Small intestine (tissue), 7 donors: Measurements from ENCODE around the gene TTC34. TPM values are rescaled to one million over a fixed set of nuclear protein-coding genes. Genes with fewer than 3 reads are reported as not detected.

Experiments
- DNase-seq, 2 donors: peaks; one replicate each; pipeline versions ENCODE4 v3.0.0 to v3.0.0-alpha.2; 2013
- FAIRE-seq: peaks from 2 replicates; lab custom pipeline; 2012; peaks lifted over from hg19 to GRCh38; lab: Jason Lieb, UNC
- H3K27ac ChIP-seq, 3 donors: one replicate each; pipeline ENCODE4 v1.5.1; 2013; ENCODE audit warnings: low read length in 2 of 3, mild to moderate bottlenecking in 2 of 3, control low read depth in 1 of 3, inconsistent platforms in 1 of 3, low read depth in 1 of 3, moderate library complexity in 1 of 3
- H3K27me3 ChIP-seq, 3 donors: one replicate each; pipeline ENCODE4 v1.6.1; 2013; ENCODE audit warnings: low read length in 3 of 3, inconsistent platforms in 1 of 3; ENCODE audit not compliant: control insufficient read depth in 3 of 3, insufficient read depth in 3 of 3
- H3K36me3 ChIP-seq, 3 donors: one replicate each; pipeline ENCODE4 v1.6.1; 2013; ENCODE audit warnings: low read length in 3 of 3, inconsistent platforms in 1 of 3, low read depth in 1 of 3, mild to moderate bottlenecking in 1 of 3, moderate library complexity in 1 of 3; ENCODE audit not compliant: control insufficient read depth in 3 of 3, insufficient read depth in 2 of 3
- H3K4me1 ChIP-seq, 3 donors: one replicate each; pipeline ENCODE4 v1.6.1; 2013; ENCODE audit warnings: low read length in 2 of 3, inconsistent platforms in 1 of 3, low read depth in 1 of 3, mild to moderate bottlenecking in 1 of 3, moderate library complexity in 1 of 3; ENCODE audit not compliant: control insufficient read depth in 3 of 3, insufficient read depth in 2 of 3
- H3K4me3 ChIP-seq, 3 donors: one replicate each; pipeline ENCODE4 v1.5.1; 2013; ENCODE audit warnings: low read length in 3 of 3, control low read depth in 1 of 3, inconsistent platforms in 1 of 3, low read depth in 1 of 3, mild to moderate bottlenecking in 1 of 3, moderate library complexity in 1 of 3
- H3K9me3 ChIP-seq, 2 donors: one replicate each; pipeline ENCODE4 v1.6.1; 2013; ENCODE audit warnings: low read depth in 1 of 2, low read length in 1 of 2; ENCODE audit not compliant: control insufficient read depth in 2 of 2, insufficient read depth in 1 of 2
- WGBS, 3 donors: extraction: QIAGEN DNeasy Blood & Tissue Kit; methylation state at CpG; one replicate each; pipeline ENCODE4 v1.1.7; 2013; 5-methylcytosine and 5-hydroxymethylcytosine counted together
- polyA plus RNA-seq, 4 donors: library from polyadenylated mRNA; stranded (reverse) in 3 of 4; unstranded in 1 of 4; fragments of 200-250 nt in 3 of 4; fragments of 120-200 nt in 1 of 4; gene quantifications; one replicate each; pipeline versions ENCODE4 v1.2.1 to v1.2.3, GENCODE V29; 2013
- donor health status: healthy with polysubstance abuse.
- donor health status: control.
- donor health status: control.
- donor health status: Bipolar disorder and iron deficiency.
- donor health status: healthy.

Gene TTC34
- polyA plus RNA-seq, 4 donors = 0.22 to 1.9 TPM; not detected in 2

- peaks cover 0 to 7% (median 0%) of the 10 kb centered on the region in 3 donors for H3K4me1 ChIP-seq
- no peak for DNase-seq
- H3K4me3 ChIP-seq = no peak overlapping the region
- no peak for FAIRE-seq
- WGBS, 3 donors = 90 to 93% (median 90%) methylated on average over 28 to 34 of the region's 34 CpGs
- no peak overlapping the region for H3K27ac ChIP-seq
- H3K9me3 ChIP-seq = peaks cover 0 to 6% of the 10 kb centered on the region in 2 donors
- no peaks in the 10 kb centered on the region for H3K36me3 ChIP-seq
- no peaks in the 10 kb centered on the region for H3K27me3 ChIP-seq
Observed at GRCh38 chr1:2609319-2610035, 192.0 kb downstream of the TTC34 start.

- H3K4me1 ChIP-seq = peaks cover 0 to 7% (median 0%) of the 10 kb centered on the region in 3 donors
- no peaks in the 10 kb centered on the region for H3K9me3 ChIP-seq
- WGBS, 3 donors = 60 to 86% (median 85%) methylated on average over 11 to 13 of the region's 13 CpGs
- H3K27ac ChIP-seq = no peak overlapping the region
- H3K36me3 ChIP-seq = no peaks in the 10 kb centered on the region
- H3K4me3 ChIP-seq = no peak overlapping the region
- DNase-seq (no peak), FAIRE-seq (no peak)
- H3K27me3 ChIP-seq = no peaks in the 10 kb centered on the region
Observed at GRCh38 chr1:2607641-2608091, 193.8 kb downstream of the TTC34 start.

- Histone ChIP-seq H3K4me3 (no peak overlapping the region), H3K27me3 (no peaks in the 10 kb centered on the region), H3K4me1 (peaks cover 0 to 7% (median 0%) of the 10 kb centered on the region in 3 donors), H3K9me3 (no peaks in the 10 kb centered on the region), H3K27ac (no peak overlapping the region), H3K36me3 (no peaks in the 10 kb centered on the region)
- WGBS, 3 donors = 79 to 91% (median 86%) methylated on average over 35 to 36 of the region's 36 CpGs
- FAIRE-seq (no peak), DNase-seq (no peak)
Observed at GRCh38 chr1:2606881-2607621, 194.4 kb downstream of the TTC34 start.

- no peak for FAIRE-seq
- WGBS, 3 donors = 82 to 91% (median 90%) methylated on average over 13 to 15 of the region's 15 CpGs
Observed at GRCh38 chr1:2606396-2606880, 195.1 kb downstream of the TTC34 start.

GRCh38 chr1:2605509-2606395 is 195.7 kb downstream of the TTC34 start:
- no peak for DNase-seq

More at GRCh38 chr1:2606396-2606880, 195.1 kb downstream of the TTC34 start:
- Histone ChIP-seq H3K4me3 (no peak overlapping the region), H3K9me3 (no peaks in the 10 kb centered on the region), H3K36me3 (no peaks in the 10 kb centered on the region), H3K27ac (no peak overlapping the region), H3K27me3 (no peaks in the 10 kb centered on the region), H3K4me1 (peaks cover 0 to 1% (median 0%) of the 10 kb centered on the region in 3 donors)
- no peak for DNase-seq

GRCh38 chr1:2604844-2605508 is 196.5 kb downstream of the TTC34 start:
- no peaks in the 10 kb centered on the region for H3K4me1 ChIP-seq
- no peaks in the 10 kb centered on the region for H3K9me3 ChIP-seq
- DNase-seq = no peak
- FAIRE-seq = no peak
- WGBS, 3 donors = 81 to 84% (median 81%) methylated on average over 14 of the region's 14 CpGs
- H3K27me3 ChIP-seq = no peaks in the 10 kb centered on the region
- H3K36me3 ChIP-seq = no peaks in the 10 kb centered on the region
- H3K27ac ChIP-seq = no peak overlapping the region
- H3K4me3 ChIP-seq = no peak overlapping the region

More at GRCh38 chr1:2605509-2606395, 195.7 kb downstream of the TTC34 start:
- Histone ChIP-seq H3K9me3 (no peaks in the 10 kb centered on the region), H3K4me3 (no peak overlapping the region), H3K27ac (no peak overlapping the region), H3K4me1 (no peaks in the 10 kb centered on the region), H3K36me3 (no peaks in the 10 kb centered on the region), H3K27me3 (no peaks in the 10 kb centered on the region)
- FAIRE-seq = no peak
- 82 to 87% (median 83%) methylated on average over 35 to 48 of the region's 48 CpGs for WGBS, 3 donors

- DNase-seq (no peak), FAIRE-seq (no peak)
- H3K4me3 ChIP-seq = no peak overlapping the region
- WGBS, 3 donors = 85 to 87% (median 86%) methylated on average over 19 of the region's 19 CpGs
- H3K27ac ChIP-seq = no peak overlapping the region
- H3K4me1 ChIP-seq = no peaks in the 10 kb centered on the region
- H3K36me3 ChIP-seq = no peaks in the 10 kb centered on the region
- H3K9me3 ChIP-seq = no peaks in the 10 kb centered on the region
- H3K27me3 ChIP-seq = no peaks in the 10 kb centered on the region
Observed at GRCh38 chr1:2604156-2604843, 197.2 kb downstream of the TTC34 start.
